Caco-2 (cell line): Measurements from ENCODE around the gene YIPF7. TPM values are rescaled to one million over a fixed set of nuclear protein-coding genes. Genes with fewer than 3 reads are reported as not detected.

Experiments used
- BruUV-seq: library from RNA; stranded (reverse); fragments of 400-500 nt; replicated peaks from 2 replicates; lab custom pipeline; 2021; lab: Mats Ljungman, UMichigan
- CTCF ChIA-PET: fragments of 300-600 bp; sonication (Branson Sonifier 250); formaldehyde crosslinking; loops from one replicate; lab custom pipeline; 2022; ENCODE audit warnings: antibody characterized with exemption; lab: Charles Lee
- POLR2A ChIA-PET: fragments of 300-600 bp; sonication (Branson Sonifier 250); formaldehyde crosslinking; loops from one replicate; lab custom pipeline; 2022; ENCODE audit warnings: antibody characterized with exemption; lab: Charles Lee
- DNase-seq, 2 experiments: peaks; one replicate each; pipeline versions ENCODE4 v3.0.0 to v3.0.0-alpha.2; 2020 to 2022
- H3K27me3 ChIP-seq: replicated peaks from 2 replicates; pipeline ENCODE4 v1.6.0; 2011; ENCODE audit warnings: low read length; ENCODE audit not compliant: control insufficient read depth, insufficient read depth
- H3K36me3 ChIP-seq: 2 replicates; pipeline ENCODE4 v1.5.1; 2011; ENCODE audit warnings: low read length; ENCODE audit not compliant: control insufficient read depth, insufficient read depth
- H3K4me1 ChIP-seq: fragments of 250-450 bp; sonication (Bioruptor Pico); 2 replicates; pipeline ENCODE4 v1.5.1; 2020; ENCODE audit warnings: mild to moderate bottlenecking
- H3K4me3 ChIP-seq: 2 replicates; pipeline ENCODE4 v1.5.1; 2011; ENCODE audit warnings: low read depth, mild to moderate bottlenecking, control low read depth, low read length
- H3K9me3 ChIP-seq: fragments of 250-450 bp; sonication (Bioruptor Pico); 2 replicates; pipeline ENCODE4 v1.5.1; 2020; ENCODE audit warnings: mild to moderate bottlenecking, moderate library complexity
- H3K27ac Mint-ChIP-seq: one replicate; pipeline ENCODE4 v1.8.0; 2022; ENCODE audit warnings: mixed read lengths; ENCODE audit not compliant: unreplicated experiment
- H3K27me3 Mint-ChIP-seq: one replicate; pipeline ENCODE4 v1.8.0; 2022; ENCODE audit warnings: mixed read lengths; ENCODE audit not compliant: insufficient read depth, unreplicated experiment
- H3K36me3 Mint-ChIP-seq: one replicate; pipeline ENCODE4 v1.8.0; 2022; ENCODE audit warnings: mild to moderate bottlenecking, mixed read lengths; ENCODE audit not compliant: insufficient read depth, unreplicated experiment
- H3K4me1 Mint-ChIP-seq: one replicate; pipeline ENCODE4 v1.8.0; 2022; ENCODE audit warnings: low read depth, mixed read lengths; ENCODE audit not compliant: unreplicated experiment
- H3K4me3 Mint-ChIP-seq: one replicate; pipeline ENCODE4 v1.8.0; 2022; ENCODE audit warnings: mild to moderate bottlenecking, moderate library complexity, mixed read lengths; ENCODE audit not compliant: unreplicated experiment
- H3K9me3 Mint-ChIP-seq: one replicate; pipeline ENCODE4 v1.8.0; 2022; ENCODE audit warnings: mixed read lengths; ENCODE audit not compliant: unreplicated experiment
- intact Hi-C: fragments of 100-400 bp; cut with micrococcal nuclease; formaldehyde crosslinking; loops from one replicate; pipeline ENCODE4 v1.10.0; 2022; ENCODE audit not compliant: unreplicated experiment
- total RNA-seq: library from RNA; stranded (reverse); gene quantifications from 2 replicates; pipeline ENCODE4 v1.2.3, GENCODE V29; 2022
- TF ChIP-seq, protein P1 (sequence below), 2 experiments: fragments of 200-600 bp in 1 of 2; IDR thresholded peaks; 1 replicate in 1 of 2; 2 replicates in 1 of 2; pipeline versions ENCODE4 v1.5.1 to v1.8.0; 2011 to 2022; ENCODE audit warnings: antibody characterized with exemption in 1 of 2, control low read depth in 1 of 2, inconsistent platforms in 1 of 2, low read depth in 1 of 2, low read length in 1 of 2, mild to moderate bottlenecking in 1 of 2, moderate library complexity in 1 of 2; ENCODE audit not compliant: insufficient read depth in 1 of 2, severe bottlenecking in 1 of 2, unreplicated experiment in 1 of 2

The YIPF7 gene
- total RNA-seq, 1 experiment from 2014 or later: not detected

- Histone ChIP-seq H3K36me3 (no peaks in the 10 kb centered on the region), H3K4me3 (no peak overlapping the region), H3K27me3 (no peaks in the 10 kb centered on the region), H3K9me3 (no peaks in the 10 kb centered on the region), H3K4me1 (no peaks in the 10 kb centered on the region)
- H3K27ac Mint-ChIP-seq: no peak overlapping the region
- DNase-seq: no peak
- BruUV-seq: no TSS peak
- H3K27me3 Mint-ChIP-seq: no peaks in the 10 kb centered on the region
- no peaks in the 10 kb centered on the region for H3K4me1 Mint-ChIP-seq
- no peaks in the 10 kb centered on the region for H3K9me3 Mint-ChIP-seq
- ChIA-PET POLR2A (no interaction called here), CTCF (no interaction called here)
- no peak overlapping the region for H3K4me3 Mint-ChIP-seq
- H3K36me3 Mint-ChIP-seq: no peaks in the 10 kb centered on the region
- TF ChIP-seq, protein P1, sequence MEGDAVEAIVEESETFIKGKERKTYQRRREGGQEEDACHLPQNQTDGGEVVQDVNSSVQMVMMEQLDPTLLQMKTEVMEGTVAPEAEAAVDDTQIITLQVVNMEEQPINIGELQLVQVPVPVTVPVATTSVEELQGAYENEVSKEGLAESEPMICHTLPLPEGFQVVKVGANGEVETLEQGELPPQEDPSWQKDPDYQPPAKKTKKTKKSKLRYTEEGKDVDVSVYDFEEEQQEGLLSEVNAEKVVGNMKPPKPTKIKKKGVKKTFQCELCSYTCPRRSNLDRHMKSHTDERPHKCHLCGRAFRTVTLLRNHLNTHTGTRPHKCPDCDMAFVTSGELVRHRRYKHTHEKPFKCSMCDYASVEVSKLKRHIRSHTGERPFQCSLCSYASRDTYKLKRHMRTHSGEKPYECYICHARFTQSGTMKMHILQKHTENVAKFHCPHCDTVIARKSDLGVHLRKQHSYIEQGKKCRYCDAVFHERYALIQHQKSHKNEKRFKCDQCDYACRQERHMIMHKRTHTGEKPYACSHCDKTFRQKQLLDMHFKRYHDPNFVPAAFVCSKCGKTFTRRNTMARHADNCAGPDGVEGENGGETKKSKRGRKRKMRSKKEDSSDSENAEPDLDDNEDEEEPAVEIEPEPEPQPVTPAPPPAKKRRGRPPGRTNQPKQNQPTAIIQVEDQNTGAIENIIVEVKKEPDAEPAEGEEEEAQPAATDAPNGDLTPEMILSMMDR (IDR thresholded peaks at IDR 0.05; ENCODE audit: insufficient read depth in 1 of 2, low read depth in 1 of 2, low read length in 1 of 2, severe bottlenecking in 1 of 2, unreplicated experiment in 1 of 2): no peak
- intact Hi-C loops: no loop called here
These were observed 71.2 kb downstream of the YIPF7 start for GRCh38 chr4:44580231-44580630.

GRCh38 chr4:44578954-44579353, 72.5 kb downstream of the YIPF7 start:
- no peaks in the 10 kb centered on the region for H3K36me3 ChIP-seq
- Mint-ChIP-seq H3K27me3 (no peaks in the 10 kb centered on the region), H3K27ac (no peak overlapping the region), H3K9me3 (no peaks in the 10 kb centered on the region), H3K4me3 (no peak overlapping the region), H3K36me3 (no peaks in the 10 kb centered on the region), H3K4me1 (no peaks in the 10 kb centered on the region)
- H3K4me3 ChIP-seq: no peak overlapping the region
- TF ChIP-seq, protein P1 (IDR thresholded peaks at IDR 0.05; ENCODE audit: insufficient read depth in 1 of 2, low read depth in 1 of 2, low read length in 1 of 2, severe bottlenecking in 1 of 2, unreplicated experiment in 1 of 2): no peak
- no peak for DNase-seq
- no TSS peak for BruUV-seq
- ChIA-PET POLR2A (no interaction called here), CTCF (no interaction called here)
- no peaks in the 10 kb centered on the region for H3K4me1 ChIP-seq
- H3K9me3 ChIP-seq: no peaks in the 10 kb centered on the region
- no peaks in the 10 kb centered on the region for H3K27me3 ChIP-seq
- intact Hi-C loops: no loop called here

Other genes with a start within 250 kb of the YIPF7 start
- gene KCTD8, start 202.8 kb downstream of the YIPF7 start, total RNA-seq: not detected in 2 replicates
- gene GUF1, start 26.8 kb upstream of the YIPF7 start, total RNA-seq: 27.6 and 29.0 TPM in 2 replicates
- 4.8 and 5.8 TPM in 2 replicates for gene GNPDA2, start 74.9 kb upstream of the YIPF7 start, total RNA-seq